HG03439 (cell line): ENCODE data around the gene CHRM2.
"Not testable (repeated sequence)": the region's sequence is repeated elsewhere in the genome, so short reads cannot be mapped to it uniquely, and the experiment has no call there.

Experiments used
- ATAC-seq: cut with Tn5 transposase; IDR thresholded peaks from one replicate; pipeline ENCODE4 v1.9.1; 2021; ENCODE audit warnings: mild to moderate bottlenecking, moderate library complexity; ENCODE audit not compliant: unreplicated experiment

Gene CHRM2

GRCh38 chr7:136868496-136869000 is at the start of gene CHRM2:
CHRM2 (plus strand) TSS chr7:136868652; CDS start chr7:137014866, 146,214 bp downstream.
- ATAC-seq: no peak

GRCh38 chr7:136831398-136831797 is 37.1 kb upstream of the CHRM2 start:
- ATAC-seq: not testable (repeated sequence)

GRCh38 chr7:136845899-136846465 is 22.5 kb upstream of the CHRM2 start:
- ATAC-seq: no peak

GRCh38 chr7:136847858-136848257 is 20.6 kb upstream of the CHRM2 start:
- no peak for ATAC-seq

GRCh38 chr7:136853654-136854053 is 14.8 kb upstream of the CHRM2 start:
- ATAC-seq: no peak

GRCh38 chr7:136857573-136857972 is 10.9 kb upstream of the CHRM2 start:
- ATAC-seq: no peak

- ATAC-seq: no peak
Observed at GRCh38 chr7:136859803-136860202, 8.6 kb upstream of the CHRM2 start.

- ATAC-seq: no peak
Observed at GRCh38 chr7:136865236-136865635, 3.2 kb upstream of the CHRM2 start.

GRCh38 chr7:136865777-136866176 is 2.7 kb upstream of the CHRM2 start:
- no peak for ATAC-seq

- ATAC-seq: no peak
Observed at GRCh38 chr7:136869001-136869961, 829 bp downstream of the CHRM2 start.

GRCh38 chr7:136869991-136870865 is 1.8 kb downstream of the CHRM2 start:
- ATAC-seq: no peak

GRCh38 chr7:136870866-136871487 is 2.5 kb downstream of the CHRM2 start:
- no peak for ATAC-seq

GRCh38 chr7:136874393-136875032 is 6.1 kb downstream of the CHRM2 start:
- no peak for ATAC-seq

- no peak for ATAC-seq
Observed at GRCh38 chr7:136877509-136877908, 9.1 kb downstream of the CHRM2 start.

GRCh38 chr7:136877990-136878389 is 9.5 kb downstream of the CHRM2 start:
- ATAC-seq: no peak

GRCh38 chr7:136878878-136879277 is 10.4 kb downstream of the CHRM2 start:
- no peak for ATAC-seq

GRCh38 chr7:136883046-136883445 is 14.6 kb downstream of the CHRM2 start:
- no peak for ATAC-seq

GRCh38 chr7:136884492-136884891 is 16.0 kb downstream of the CHRM2 start:
- ATAC-seq: no peak

- no peak for ATAC-seq
Observed at GRCh38 chr7:136887317-136887716, 18.9 kb downstream of the CHRM2 start.

GRCh38 chr7:136890399-136890798 is 21.9 kb downstream of the CHRM2 start:
- ATAC-seq: no peak
